ENCODE results near the gene MBNL1.

The MBNL1 gene

GRCh38 chr3:152477422-152477821 lies 208.7 kb downstream of the MBNL1 start:
- H3K9ac ChIP-seq (ENCODE audit: low read depth, low read length): no peak overlapping the region
- no peaks in the 10 kb centered on the region for H3K79me2 ChIP-seq (ENCODE audit: insufficient read depth, low read length)
- TF ChIP-seq CTCF (IDR thresholded peaks at IDR 0.05; ENCODE audit: borderline replicate concordance, extremely low read depth, low read length, poor library complexity, severe bottlenecking): no peak
- TF ChIP-seq EZH2 (IDR thresholded peaks at IDR 0.05; ENCODE audit: borderline replicate concordance, low read depth, low read length, severe bottlenecking): no peak
- H3K36me3 ChIP-seq (ENCODE audit: insufficient read depth, low read length): no peaks in the 10 kb centered on the region
- H3K27ac ChIP-seq (ENCODE audit: low read length): no peak overlapping the region
- no peak overlapping the region for H3K4me3 ChIP-seq (ENCODE audit: low read depth in 1 of 2, low read length in 2 of 2)
- no peaks in the 10 kb centered on the region for H3K9me3 ChIP-seq (ENCODE audit: insufficient read depth, low read length, severe bottlenecking)
- H3K4me2 ChIP-seq (ENCODE audit: insufficient read depth, low read length): no peak overlapping the region
- no peaks in the 10 kb centered on the region for H4K20me1 ChIP-seq (ENCODE audit: insufficient read depth, low read length)
- ATAC-seq (ENCODE audit: insufficient read depth, low read depth) (no peak), DNase-seq (no peak)
- H3K27me3 ChIP-seq (ENCODE audit: insufficient read depth, low read length, poor library complexity): no peaks in the 10 kb centered on the region
- no peaks in the 10 kb centered on the region for H3K4me1 ChIP-seq (ENCODE audit: insufficient read depth, low read length)
- H2AFZ ChIP-seq (ENCODE audit: low read depth, low read length): no peak overlapping the region

GRCh38 chr3:152480282-152480953 lies 211.7 kb downstream of the MBNL1 start:
- Histone ChIP-seq H3K27me3 (ENCODE audit: insufficient read depth, low read length, poor library complexity) (no peaks in the 10 kb centered on the region), H3K9me3 (ENCODE audit: insufficient read depth, low read length, severe bottlenecking) (no peaks in the 10 kb centered on the region), H3K27ac (ENCODE audit: low read length) (no peak overlapping the region), H3K4me3 (ENCODE audit: low read depth in 1 of 2, low read length in 2 of 2) (no peak overlapping the region), H3K4me2 (ENCODE audit: insufficient read depth, low read length) (no peak overlapping the region), H2AFZ (ENCODE audit: low read depth, low read length) (no peak overlapping the region), H3K36me3 (ENCODE audit: insufficient read depth, low read length) (no peaks in the 10 kb centered on the region), H3K79me2 (ENCODE audit: insufficient read depth, low read length) (no peaks in the 10 kb centered on the region), H4K20me1 (ENCODE audit: insufficient read depth, low read length) (no peaks in the 10 kb centered on the region), H3K4me1 (ENCODE audit: insufficient read depth, low read length) (no peaks in the 10 kb centered on the region), H3K9ac (ENCODE audit: low read depth, low read length) (no peak overlapping the region)
- ATAC-seq (ENCODE audit: insufficient read depth, low read depth) (no peak), DNase-seq (no peak)
- TF ChIP-seq EZH2 (IDR thresholded peaks at IDR 0.05; ENCODE audit: borderline replicate concordance, low read depth, low read length, severe bottlenecking): no peak
- TF ChIP-seq CTCF (IDR thresholded peaks at IDR 0.05; ENCODE audit: borderline replicate concordance, extremely low read depth, low read length, poor library complexity, severe bottlenecking): no peak

- H3K4me1 ChIP-seq (ENCODE audit: insufficient read depth, low read length): no peaks in the 10 kb centered on the region
- no peak overlapping the region for H3K4me2 ChIP-seq (ENCODE audit: insufficient read depth, low read length)
- TF ChIP-seq CTCF (IDR thresholded peaks at IDR 0.05; ENCODE audit: borderline replicate concordance, extremely low read depth, low read length, poor library complexity, severe bottlenecking): no peak
- no peak for TF ChIP-seq EZH2 (IDR thresholded peaks at IDR 0.05; ENCODE audit: borderline replicate concordance, low read depth, low read length, severe bottlenecking)
- no peaks in the 10 kb centered on the region for H3K79me2 ChIP-seq (ENCODE audit: insufficient read depth, low read length)
- H3K9ac ChIP-seq (ENCODE audit: low read depth, low read length): no peak overlapping the region
- DNase-seq: no peak
- H3K4me3 ChIP-seq (ENCODE audit: low read depth in 1 of 2, low read length in 2 of 2): no peak overlapping the region
- no peaks in the 10 kb centered on the region for H4K20me1 ChIP-seq (ENCODE audit: insufficient read depth, low read length)
- no peaks in the 10 kb centered on the region for H3K27me3 ChIP-seq (ENCODE audit: insufficient read depth, low read length, poor library complexity)
- no peaks in the 10 kb centered on the region for H3K36me3 ChIP-seq (ENCODE audit: insufficient read depth, low read length)
- no peak for ATAC-seq (ENCODE audit: insufficient read depth, low read depth)
- H2AFZ ChIP-seq (ENCODE audit: low read depth, low read length): no peak overlapping the region
- no peak overlapping the region for H3K27ac ChIP-seq (ENCODE audit: low read length)
- H3K9me3 ChIP-seq (ENCODE audit: insufficient read depth, low read length, severe bottlenecking): no peaks in the 10 kb centered on the region
These were observed 217.6 kb downstream of the MBNL1 start for GRCh38 chr3:152486364-152486763.

All from DND-41 (cell line).